Large intestine (tissue), 3 donors: Measurements from ENCODE around the gene RSPH1. TPM values are rescaled to one million over a fixed set of nuclear protein-coding genes. Genes with fewer than 3 reads are reported as not detected.

Source experiments
- DNase-seq, 2 donors: peaks; one replicate each; pipeline versions ENCODE4 v3.0.0 to v3.0.0-alpha.2; 2013
- H3K27ac ChIP-seq: one replicate; pipeline ENCODE4 v1.5.1; 2013; ENCODE audit warnings: low read length
- H3K27me3 ChIP-seq: 2 replicates; pipeline ENCODE4 v1.6.1; 2013; ENCODE audit warnings: low read length; ENCODE audit not compliant: control insufficient read depth, insufficient read depth
- H3K36me3 ChIP-seq: 2 replicates; pipeline ENCODE4 v1.6.1; 2013; ENCODE audit warnings: low read length; ENCODE audit not compliant: control insufficient read depth, insufficient read depth
- H3K4me1 ChIP-seq: one replicate; pipeline ENCODE4 v1.6.1; 2013; ENCODE audit warnings: low read length; ENCODE audit not compliant: control insufficient read depth, insufficient read depth
- H3K4me3 ChIP-seq: one replicate; pipeline ENCODE4 v1.5.1; 2013; ENCODE audit warnings: low read length
- H3K9me3 ChIP-seq: one replicate; pipeline ENCODE4 v1.6.1; 2013; ENCODE audit warnings: mild to moderate bottlenecking, low read depth, low read length, moderate library complexity; ENCODE audit not compliant: control insufficient read depth
- WGBS: methylation state at CpG from one replicate; pipeline ENCODE4 v1.1.5; 2013; ENCODE audit warnings: low lambda C conversion rate; ENCODE audit not compliant: insufficient coverage; 5-methylcytosine and 5-hydroxymethylcytosine counted together
- polyA plus RNA-seq: library from polyadenylated mRNA; unstranded; fragments of 120-200 nt; gene quantifications from one replicate; pipeline ENCODE4 v1.2.1, GENCODE V29; 2013

The RSPH1 gene
- polyA plus RNA-seq, 1 donor, result 6.0 TPM

DNA sequence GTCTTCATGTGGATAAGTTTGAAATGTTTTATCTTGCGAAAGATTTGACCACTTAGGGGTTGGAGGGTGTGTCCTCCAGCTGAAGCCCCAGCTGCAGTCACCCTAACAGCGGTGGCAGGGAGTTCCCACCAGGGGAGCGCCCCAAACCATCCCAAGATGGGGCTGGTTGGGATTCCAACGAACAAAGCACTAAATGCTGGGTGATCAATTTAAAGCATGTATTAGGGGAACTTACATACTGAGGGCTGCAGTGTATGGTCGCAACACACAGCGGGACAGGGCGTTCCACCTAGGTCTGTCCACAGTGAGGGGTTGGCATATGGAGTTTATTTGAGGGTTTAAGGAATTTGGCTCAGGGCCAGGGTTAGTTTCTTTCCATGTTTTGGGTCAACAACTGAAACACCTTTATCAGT lies 43.9 kb upstream of the RSPH1 start:
- Histone ChIP-seq H3K27me3 (no peaks in the 10 kb centered on the region), H3K4me3 (no peak overlapping the region), H3K36me3 (peaks cover 67% of the 10 kb centered on the region), H3K4me1 (peaks cover 17% of the 10 kb centered on the region), H3K9me3 (no peaks in the 10 kb centered on the region), H3K27ac (no peak overlapping the region)
- no peak for DNase-seq
- WGBS, result no CpG with 5 or more reads among the region's 7 CpGs

DNA sequence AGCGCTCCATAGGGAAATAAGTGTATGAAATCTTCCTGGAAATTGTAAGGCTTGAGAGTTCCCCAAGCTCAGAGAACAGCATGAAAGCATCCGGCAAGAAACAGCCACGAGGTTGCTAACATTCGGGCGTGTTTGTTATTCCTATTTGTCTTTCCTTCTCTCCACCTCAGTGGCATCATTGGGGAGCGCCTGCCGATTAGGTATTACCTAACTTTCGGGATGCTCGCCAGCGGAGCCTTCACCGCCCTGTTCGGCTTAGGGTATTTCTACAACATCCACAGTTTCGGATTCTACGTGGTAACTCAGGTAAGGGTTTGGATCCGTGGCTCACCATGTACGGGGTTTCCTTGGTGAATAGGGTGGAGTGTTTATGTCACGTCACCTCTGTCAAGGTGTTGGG lies 43.3 kb upstream of the RSPH1 start:
- no peak overlapping the region for H3K27ac ChIP-seq
- H3K36me3 ChIP-seq, result peaks cover 66% of the 10 kb centered on the region
- WGBS, result no CpG with 5 or more reads among the region's 17 CpGs
- H3K4me3 ChIP-seq, result no peak overlapping the region
- H3K4me1 ChIP-seq, result peaks cover 23% of the 10 kb centered on the region
- H3K9me3 ChIP-seq, result no peaks in the 10 kb centered on the region
- no peak for DNase-seq
- H3K27me3 ChIP-seq, result no peaks in the 10 kb centered on the region

DNA sequence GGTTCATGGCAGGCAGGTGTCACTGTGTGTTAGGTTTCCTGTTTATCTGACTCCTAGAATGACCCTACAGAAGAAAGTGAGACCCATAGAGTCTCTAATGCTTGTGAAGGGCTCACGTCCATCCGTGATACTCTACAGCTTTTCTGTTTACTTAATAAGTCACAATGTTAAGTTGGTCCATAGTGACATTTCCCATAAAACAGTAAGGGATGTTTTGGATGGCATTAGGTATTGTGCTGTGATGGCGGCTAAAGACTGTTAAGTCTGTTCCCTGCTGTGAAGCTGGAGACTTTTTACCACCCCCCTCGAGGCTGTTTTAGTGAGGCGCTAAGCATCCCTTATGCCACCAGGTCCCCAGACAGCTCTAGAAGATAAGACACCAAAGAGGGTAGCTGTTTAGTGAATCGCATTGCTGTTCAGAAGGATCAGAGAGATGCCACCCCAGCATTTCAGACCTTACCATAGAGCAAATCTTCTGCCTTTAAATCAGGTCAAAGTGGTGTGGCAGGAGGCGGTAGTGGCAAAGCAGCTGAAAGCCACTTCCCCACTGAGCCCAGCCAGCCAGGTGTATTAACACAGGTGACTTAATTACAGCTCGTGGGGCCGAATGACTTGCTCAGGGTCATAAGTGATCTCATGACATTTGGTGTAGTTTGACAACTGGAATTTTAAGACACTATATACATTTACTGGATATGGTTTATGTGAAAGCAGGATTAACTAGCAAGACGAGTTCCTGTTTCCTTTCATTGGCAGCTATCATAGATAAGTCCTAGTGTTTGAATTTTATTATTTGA lies 42.7 kb upstream of the RSPH1 start:
- DNase-seq, result no peak
- WGBS, result no CpG with 5 or more reads among the region's 10 CpGs
- Histone ChIP-seq H3K27ac (no peak overlapping the region), H3K4me3 (no peak overlapping the region), H3K9me3 (no peaks in the 10 kb centered on the region), H3K27me3 (no peaks in the 10 kb centered on the region), H3K36me3 (peaks cover 61% of the 10 kb centered on the region), H3K4me1 (peaks cover 25% of the 10 kb centered on the region)

DNA sequence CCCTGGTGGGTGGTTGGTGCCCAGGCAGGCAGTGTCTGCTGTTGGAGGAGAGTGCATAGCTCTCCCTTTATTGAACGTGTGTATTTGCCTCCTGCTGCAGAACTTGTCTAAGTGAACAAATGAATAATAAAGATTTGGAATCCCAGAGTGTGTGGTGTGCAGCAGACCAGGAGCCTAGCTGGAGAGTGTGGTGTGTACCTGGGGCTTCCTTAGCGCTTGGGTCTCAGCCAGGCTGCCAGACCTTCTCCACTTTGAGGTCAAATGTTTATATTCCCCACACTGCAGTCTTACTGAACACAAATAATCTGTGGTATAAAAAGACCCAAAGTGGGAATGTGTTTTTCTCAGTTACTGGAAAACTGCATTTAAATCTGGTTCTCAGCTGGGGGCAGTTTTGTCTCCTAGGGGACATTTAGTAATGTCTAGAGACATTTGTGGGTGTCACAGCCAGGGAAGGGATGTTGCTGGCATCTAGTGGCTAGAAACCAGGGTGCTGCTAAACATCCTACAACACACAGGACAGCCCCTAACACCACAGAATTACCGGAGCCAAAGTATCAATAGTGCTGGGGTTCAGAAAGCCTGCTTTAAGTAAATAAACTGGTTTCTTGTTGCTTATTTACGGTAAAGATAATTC lies 41.2 kb upstream of the RSPH1 start:
- peak in 1 of 2 donors; percentile 44 for DNase-seq
- WGBS, result 83% methylated on average over 1 of the region's 4 CpGs
- Histone ChIP-seq H3K27me3 (no peaks in the 10 kb centered on the region), H3K9me3 (no peaks in the 10 kb centered on the region), H3K4me1 (peaks cover 27% of the 10 kb centered on the region), H3K4me3 (no peak overlapping the region), H3K36me3 (peaks cover 55% of the 10 kb centered on the region), H3K27ac (no peak overlapping the region)

DNA sequence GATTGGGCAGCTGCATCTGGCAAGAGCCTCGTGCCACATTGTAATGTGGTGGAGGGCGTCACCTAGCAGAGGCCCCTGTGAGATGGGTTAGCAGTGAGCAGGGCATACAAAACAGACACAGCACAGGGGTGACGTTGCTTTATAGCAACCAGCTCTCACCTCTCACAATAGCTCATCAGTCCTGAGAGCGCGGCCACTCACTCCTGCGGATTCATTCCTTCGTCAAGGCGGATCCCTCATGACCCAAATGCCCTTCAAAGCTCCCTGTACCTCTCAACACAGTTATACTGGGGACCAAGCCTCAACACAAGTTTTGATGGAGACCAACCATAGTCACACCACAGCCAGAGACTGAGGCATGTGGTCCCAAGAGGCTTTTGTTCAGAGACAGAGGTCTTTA lies 40.6 kb upstream of the RSPH1 start:
- Histone ChIP-seq H3K27me3 (no peaks in the 10 kb centered on the region), H3K36me3 (peaks cover 59% of the 10 kb centered on the region), H3K9me3 (no peaks in the 10 kb centered on the region), H3K4me1 (peaks cover 27% of the 10 kb centered on the region), H3K27ac (no peak overlapping the region), H3K4me3 (no peak overlapping the region)
- WGBS, result no CpG with 5 or more reads among the region's 8 CpGs
- DNase-seq, result no peak

DNA sequence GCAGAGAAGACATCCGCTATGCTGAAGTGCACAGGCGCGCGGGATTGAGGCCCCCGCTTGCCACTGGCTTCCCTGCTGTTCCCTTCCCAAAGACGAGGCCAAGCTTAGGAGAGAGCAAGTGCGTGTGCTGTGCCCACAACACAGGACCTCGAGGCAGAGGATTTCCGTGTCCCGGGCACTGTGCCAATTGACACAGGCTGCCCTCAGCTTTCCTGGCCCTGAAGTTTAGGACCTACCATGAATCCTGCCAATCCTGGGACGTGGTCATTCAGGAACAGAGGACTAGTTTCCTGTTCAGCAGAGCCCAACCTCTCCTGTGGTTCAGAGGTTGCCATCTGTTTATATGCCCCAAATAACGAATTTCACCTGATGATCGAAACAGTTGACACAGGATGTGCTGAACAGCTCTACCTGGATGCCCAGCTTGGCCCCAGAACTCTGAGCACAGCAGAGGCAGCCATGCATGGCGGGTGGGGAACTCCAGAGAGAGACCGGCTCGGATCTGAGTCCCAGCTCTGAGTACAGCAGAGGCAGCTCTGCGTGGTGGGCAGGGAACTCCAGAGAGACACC lies 39.7 kb upstream of the RSPH1 start:
- H3K4me3 ChIP-seq, result no peak overlapping the region
- DNase-seq, result no peak
- WGBS, result 92% methylated on average over 4 of the region's 17 CpGs
- peak overlapping the region; percentile 36 for H3K27ac ChIP-seq
- H3K4me1 ChIP-seq, result peaks cover 27% of the 10 kb centered on the region
- H3K9me3 ChIP-seq, result no peaks in the 10 kb centered on the region
- peaks cover 57% of the 10 kb centered on the region for H3K36me3 ChIP-seq
- no peaks in the 10 kb centered on the region for H3K27me3 ChIP-seq

DNA sequence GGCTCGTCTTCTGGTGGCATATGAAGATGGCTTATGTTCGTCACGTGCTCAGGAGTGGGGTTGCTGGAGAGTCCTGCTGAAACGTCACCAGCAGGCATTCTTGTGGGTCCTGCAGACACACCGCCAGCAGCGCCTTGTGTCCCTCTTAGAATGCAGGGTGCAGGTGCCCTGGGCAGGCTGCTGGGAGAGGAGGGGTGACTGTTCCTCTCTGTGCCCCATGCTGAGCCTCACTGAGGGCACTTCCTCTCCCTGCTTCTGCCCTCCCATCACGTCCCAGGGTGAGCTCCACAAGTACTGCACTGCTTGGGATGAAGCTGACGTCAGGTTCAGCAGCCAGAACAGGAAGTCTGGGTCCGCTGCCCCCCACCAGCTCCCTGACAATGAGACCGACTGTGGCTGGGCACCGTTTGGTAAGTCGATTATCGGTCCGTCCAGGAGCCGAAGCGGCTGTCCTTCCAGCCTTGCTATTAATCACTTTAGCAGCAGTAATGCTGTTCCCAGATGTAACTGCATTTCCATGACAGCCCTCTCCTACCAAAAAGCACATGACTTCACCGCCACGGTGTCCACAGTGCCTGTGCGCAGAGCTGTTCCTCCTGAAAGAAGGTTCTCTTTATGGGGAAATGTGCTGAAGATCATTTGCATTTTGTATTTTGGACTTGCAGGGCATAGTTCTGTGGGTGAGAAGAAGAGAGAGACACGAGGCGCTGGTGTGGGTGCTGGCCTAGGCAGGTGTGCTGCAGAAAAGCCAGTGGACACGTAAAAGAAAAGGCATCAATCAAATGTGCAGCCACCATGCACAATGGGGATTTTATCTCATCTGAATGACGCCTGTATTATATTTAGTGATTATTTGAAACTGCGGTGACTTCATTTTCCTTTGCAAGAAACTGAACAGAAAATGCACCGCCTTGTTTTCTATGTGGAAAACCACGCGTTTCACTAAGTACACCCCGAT lies 38.7 kb upstream of the RSPH1 start:
- Histone ChIP-seq H3K4me1 (peaks cover 27% of the 10 kb centered on the region), H3K27ac (peak overlapping the region; percentile 64), H3K27me3 (no peaks in the 10 kb centered on the region), H3K36me3 (peaks cover 51% of the 10 kb centered on the region), H3K9me3 (no peaks in the 10 kb centered on the region), H3K4me3 (no peak overlapping the region)
- DNase-seq, result peak in 1 of 2 donors; percentile 78
- no CpG with 5 or more reads among the region's 28 CpGs for WGBS

DNA sequence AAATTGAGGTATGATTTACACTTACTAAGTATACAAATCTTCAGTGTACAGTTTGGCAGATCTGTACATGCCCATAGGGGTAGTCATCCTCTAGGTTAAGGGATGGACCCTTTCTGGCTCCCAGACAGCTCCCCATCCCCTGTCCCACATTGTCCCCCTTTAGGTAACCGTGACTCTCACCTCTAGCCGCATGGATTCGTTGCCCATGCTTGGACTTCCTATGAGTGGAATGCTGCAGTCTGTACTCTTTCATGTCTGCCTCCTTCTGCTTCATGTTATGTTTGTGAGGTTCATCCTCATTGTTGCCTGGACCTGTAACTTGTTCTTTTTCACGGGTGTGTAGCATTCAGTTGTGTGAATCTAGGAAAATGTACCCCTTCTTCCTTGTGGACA lies 37.9 kb upstream of the RSPH1 start:
- Histone ChIP-seq H3K9me3 (no peaks in the 10 kb centered on the region), H3K4me3 (no peak overlapping the region), H3K27ac (no peak overlapping the region), H3K27me3 (no peaks in the 10 kb centered on the region), H3K4me1 (peaks cover 27% of the 10 kb centered on the region), H3K36me3 (peaks cover 48% of the 10 kb centered on the region)
- no CpG with 5 or more reads among the region's 4 CpGs for WGBS
- no peak for DNase-seq

DNA sequence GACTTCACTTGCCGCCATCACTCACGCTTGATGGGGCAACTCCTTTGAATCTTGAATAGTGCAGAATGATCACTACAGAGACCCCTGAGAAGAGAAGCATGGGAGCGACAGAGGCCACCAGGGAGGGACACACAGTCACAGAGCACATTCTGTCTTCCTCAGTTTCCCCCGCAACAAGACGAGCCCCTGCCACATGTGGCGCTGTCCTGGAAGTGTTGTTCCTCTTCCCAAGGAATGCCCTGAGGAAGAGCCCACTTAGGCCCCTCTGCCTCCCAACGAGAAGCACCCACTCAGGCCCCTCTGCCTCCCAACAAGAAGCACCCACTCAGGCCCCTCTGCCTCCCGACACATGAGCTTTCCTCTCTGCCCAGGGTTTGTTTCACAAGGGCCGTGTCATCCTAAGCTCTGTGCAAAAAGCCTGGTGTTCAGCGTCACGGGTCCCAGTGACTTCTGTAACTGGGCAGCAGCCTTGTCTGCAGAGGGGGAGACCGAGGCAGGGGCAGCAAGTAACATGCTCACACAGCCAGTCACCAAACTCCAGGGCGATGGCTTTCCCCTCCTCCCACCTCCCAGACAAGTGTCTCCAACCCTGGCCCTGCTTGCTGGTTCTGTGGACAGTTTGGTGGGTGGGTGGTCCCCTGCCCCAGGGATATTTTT lies 37.4 kb upstream of the RSPH1 start:
- Histone ChIP-seq H3K4me3 (no peak overlapping the region), H3K36me3 (peaks cover 48% of the 10 kb centered on the region), H3K27ac (no peak overlapping the region), H3K27me3 (no peaks in the 10 kb centered on the region), H3K9me3 (no peaks in the 10 kb centered on the region), H3K4me1 (peaks cover 31% of the 10 kb centered on the region)
- no peak for DNase-seq
- WGBS, result no CpG with 5 or more reads among the region's 13 CpGs
